ENCODE results near the gene GPR152. TPM values are rescaled to one million over a fixed set of nuclear protein-coding genes. Genes with fewer than 3 reads are reported as not detected.
"Not testable (repeated sequence)": the region's sequence is repeated elsewhere in the genome, so short reads cannot be mapped to it uniquely, and the experiment has no call there.

The GPR152 gene
- polyA plus RNA-seq, 10 donors: not detected

DNA sequence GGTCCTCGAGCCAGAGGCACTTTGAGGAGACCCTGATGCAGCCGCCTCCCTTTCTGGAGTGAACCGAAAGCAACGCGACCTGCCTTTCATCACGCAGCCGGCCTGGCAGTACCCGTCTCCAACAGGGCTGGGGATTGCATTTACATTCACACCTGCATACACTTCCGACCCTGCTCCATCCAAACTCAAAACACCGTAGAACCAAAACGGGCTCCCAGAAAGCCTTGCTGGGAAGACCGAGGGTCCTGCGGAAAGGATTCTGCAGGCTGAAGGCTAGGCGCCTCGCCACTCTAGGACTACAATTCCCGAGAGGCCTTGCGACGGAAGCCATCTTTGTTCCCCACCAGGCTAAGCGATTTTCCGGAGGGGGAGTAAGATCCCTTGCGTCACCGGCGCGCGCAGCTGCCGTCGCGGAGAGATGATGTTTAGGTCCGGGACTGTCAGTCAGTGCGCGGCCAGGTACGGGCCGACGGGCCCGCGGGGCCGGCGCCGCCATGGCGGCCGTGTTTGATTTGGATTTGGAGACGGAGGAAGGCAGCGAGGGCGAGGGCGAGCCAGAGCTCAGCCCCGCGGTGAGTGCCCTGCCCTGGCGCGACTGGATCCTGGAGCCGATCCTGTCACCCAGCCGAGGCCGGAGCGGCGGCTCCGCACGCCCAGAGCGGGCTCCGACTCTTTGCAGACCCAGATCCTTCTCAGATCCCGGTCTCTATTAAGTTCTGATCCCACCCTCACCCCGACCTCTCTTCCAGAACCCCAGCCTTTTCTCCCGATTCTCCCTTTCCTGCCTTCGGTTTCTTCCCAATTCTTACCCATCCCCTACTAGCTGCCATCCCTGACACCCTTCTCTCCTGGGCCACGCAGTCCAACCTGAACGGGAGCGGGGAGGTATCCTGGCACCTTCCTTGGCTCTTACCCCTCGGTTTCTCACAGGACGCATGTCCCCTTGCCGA, 24.2 kb downstream of the GPR152 start, which contains the start of gene RPS6KB2:
TSS of gene RPS6KB2 (plus strand) at position 443 of the 950 bp plus-strand sequence. CDS start at position 495, 52 bp downstream.
- peak; percentile 98 to 99 (median 99) for DNase-seq

DNA sequence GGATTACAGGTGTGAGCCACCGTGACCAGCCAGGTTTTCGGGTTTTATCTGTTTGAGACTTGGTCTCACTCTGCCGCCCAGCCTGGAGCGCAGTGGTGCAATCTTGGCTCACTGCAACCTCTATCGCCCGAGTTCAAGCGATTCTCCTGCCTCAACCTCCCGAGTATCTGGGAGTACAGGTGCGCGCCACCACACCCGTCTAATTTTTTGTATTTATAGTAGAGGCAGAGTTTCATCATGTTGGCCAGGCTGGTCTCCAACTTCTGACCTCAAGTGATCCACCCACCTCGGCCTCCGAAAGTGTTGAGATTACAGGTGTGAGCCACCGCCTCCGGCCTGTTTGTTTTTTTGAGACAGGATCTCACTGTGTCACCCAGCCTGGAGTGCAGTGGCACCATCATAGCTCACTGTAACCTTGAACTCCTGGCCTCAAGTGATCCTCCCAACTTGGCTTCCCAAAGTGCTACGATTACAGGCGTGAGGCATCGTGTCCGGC, 25.1 kb downstream of the GPR152 start:
- DNase-seq: not testable (repeated sequence)

DNA sequence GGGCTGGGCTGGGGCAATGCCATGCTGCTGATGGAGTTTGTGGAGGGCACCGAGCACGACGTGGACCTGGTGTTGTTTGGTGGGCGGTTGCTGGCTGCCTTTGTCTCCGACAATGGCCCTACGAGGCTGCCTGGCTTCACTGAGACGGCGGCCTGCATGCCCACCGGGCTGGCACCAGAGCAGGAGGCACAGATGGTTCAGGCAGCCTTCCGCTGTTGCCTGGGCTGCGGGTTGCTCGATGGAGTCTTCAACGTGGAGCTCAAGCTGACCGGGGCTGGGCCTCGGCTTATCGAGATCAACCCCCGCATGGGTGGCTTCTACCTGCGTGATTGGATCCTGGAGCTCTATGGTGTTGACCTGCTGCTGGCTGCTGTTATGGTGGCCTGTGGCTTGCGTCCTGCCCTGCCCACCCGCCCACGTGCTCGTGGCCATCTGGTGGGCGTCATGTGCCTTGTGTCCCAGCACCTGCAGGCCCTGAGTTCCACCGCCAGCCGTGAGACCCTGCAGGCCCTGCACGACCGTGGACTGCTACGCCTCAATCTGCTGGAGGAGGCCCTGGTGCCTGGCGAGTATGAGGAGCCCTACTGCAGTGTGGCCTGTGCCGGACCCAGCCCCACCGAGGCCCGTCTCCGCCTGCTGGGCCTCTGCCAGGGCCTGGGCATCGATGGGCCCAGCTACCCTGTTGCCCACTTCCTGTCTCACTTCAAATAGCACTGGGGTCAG, 28.5 kb downstream of the GPR152 start:
- no peak for DNase-seq

DNA sequence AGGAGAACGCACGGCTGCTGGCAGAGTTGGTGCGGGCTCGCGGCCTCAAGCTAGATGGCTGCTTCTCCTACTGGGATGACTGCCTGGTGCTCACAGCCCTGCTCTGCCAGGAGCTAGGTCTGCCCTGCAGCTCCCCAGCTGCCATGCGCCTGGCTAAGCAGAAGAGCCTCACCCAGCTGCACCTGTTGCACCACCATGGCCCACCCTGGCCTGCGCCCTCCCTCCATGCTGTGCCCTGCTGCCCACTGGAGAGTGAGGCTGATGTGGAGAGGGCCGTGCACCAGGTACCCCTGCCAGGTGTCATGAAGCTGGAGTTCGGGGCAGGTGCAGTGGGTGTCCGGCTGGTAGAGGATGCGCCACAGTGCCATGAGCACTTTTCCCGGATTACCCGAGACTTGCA, 29.1 kb downstream of the GPR152 start:
- no peak for DNase-seq

DNA sequence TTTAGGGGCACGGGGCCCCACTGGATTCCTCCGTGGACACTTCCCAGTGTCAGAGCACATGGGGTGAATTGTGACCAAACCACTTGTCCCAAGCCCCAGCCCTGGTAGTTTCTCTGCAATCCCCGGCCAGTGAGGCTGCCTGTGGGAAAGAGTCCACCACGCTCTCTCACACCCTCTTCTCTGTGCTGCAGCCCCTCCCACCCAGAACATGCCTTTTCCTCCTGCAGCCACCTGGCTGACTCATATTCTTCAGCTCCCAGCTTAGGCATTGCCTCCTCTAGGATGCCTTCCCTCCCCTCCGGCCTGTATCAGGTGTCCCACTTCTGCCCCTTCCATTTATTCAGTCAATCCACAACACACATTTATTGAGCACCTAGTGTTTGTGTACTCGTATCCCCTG, 29.6 kb downstream of the GPR152 start:
- DNase-seq: no peak

DNA sequence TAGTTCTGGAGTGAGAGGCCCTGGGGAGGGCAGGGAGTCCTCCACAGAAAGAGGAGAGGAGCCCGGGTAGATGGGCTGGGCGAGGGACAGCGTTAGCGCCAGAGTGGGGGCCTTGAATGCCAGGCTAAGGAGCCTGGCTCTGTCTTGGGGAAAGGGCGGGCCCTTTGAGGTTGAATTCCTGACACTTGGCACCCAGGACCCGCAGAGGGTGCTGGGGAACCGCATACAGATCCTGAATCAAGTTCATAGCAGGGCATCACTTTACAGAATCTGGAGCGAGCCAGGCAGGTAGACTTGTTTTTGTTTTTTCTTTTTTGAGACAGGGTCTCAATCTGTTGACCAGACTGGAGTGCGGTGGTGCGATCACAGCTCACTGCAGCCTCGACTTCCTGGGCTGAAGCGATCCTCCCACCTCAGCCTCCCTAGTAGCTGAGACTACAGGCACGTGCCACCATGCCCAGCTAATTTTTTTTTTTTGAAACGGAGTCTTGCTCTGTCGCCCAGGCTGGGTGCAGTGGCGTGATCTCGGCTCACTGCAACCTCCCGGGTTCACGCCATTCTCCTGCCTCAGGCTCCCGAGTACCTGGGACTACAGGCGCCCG, 31.0 kb downstream of the GPR152 start:
- no peak for DNase-seq

DNA sequence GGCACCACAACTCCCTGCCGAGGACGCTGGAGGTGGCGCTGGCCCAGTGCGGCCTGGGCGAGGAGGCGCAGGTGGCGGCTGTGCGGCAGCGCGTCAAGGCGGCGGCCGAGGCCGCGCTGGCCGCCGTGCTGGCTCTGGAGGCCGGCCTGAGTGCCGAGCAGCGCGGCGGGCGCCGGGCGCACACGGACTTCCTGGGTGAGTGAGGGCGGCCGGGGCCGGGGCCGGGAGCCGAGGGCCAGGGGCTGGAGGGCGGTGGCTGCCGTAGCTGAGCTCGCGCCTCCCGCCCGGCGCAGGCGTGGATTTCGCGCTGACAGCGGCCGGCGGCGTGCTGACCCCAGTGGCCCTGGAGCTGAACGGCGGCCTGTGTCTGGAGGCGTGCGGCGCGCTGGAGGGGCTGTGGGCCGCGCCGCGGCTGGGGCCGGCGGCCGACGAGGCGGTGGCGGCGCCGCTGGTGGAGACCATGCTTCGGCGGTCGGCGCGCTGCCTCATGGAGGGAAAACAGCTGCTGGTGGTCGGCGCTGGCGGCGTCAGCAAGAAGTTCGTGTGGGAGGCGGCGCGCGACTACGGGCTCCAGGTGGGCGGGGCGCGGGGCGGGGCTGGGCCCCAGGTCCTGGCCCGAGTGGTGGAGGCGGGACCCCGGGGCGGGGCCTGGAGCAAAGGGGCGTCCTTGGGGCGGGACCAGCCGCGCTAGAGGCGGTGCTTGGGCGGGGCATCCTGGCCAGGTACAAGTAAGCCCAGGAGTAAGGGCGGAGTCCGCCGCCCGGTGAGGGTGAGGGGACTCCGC, 31.7 kb downstream of the GPR152 start:
- DNase-seq: peak; percentile 90 to 96 (median 93)

DNA sequence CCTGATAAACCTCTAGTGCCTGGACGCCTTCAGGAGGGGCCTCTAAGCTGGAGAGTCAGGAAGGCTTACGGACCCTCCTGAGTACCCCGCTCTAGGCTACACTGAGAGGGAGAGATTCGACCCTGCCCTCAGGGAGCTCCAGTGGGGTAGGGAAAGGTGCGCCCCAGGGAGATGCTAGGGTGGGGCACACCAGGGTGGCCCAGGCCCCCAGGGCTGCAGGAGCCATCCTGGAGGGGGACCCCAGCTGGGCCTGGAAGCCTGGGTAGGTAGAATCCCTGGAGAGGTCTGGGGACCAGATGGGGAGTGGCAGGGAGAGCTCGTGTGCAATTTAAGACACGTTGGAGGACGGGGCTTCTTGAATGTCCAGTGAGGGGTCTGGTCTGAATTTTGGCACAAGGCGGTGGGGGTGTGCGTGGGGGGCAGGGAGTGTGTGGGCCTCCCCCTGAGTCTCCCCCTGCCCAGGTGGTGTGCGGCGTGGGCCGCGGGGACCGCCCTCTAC, 32.3 kb downstream of the GPR152 start:
- no peak for DNase-seq

DNA sequence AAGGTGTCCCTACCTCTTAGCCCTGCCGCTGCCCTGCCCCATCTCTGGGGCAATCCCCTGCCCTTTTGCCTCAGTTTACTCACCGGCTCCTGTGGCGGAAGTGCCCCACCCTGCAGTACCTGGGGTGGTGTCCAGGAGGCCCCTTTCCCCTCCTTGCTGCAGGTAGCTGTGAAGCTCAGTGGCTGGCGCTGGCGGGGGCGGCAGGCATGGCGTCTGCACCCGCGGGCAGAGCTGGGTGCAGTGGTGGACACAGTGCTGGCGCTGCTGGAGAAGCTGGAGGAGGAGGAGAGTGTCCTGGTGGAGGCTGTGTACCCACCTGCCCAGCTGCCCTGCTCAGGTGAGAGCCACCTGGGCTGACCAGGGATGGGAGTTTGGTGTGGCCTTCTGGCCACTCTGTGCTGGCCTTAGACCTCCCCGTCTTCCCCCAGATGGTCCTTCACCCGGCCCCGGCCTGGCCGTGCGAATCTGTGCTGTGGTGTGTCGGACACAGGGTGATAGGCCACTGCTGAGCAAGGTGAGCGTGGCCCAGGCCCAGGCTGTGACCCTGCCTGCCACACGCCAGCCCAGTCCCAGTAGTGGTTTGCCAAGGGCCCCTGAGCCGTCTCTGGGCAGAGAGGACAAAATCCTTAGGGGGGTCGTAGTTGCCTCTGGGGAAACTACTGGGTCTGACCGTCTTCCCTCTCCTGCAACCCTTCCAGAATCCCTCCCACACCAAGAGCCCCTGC, 33.0 kb downstream of the GPR152 start:
- DNase-seq: no peak

DNA sequence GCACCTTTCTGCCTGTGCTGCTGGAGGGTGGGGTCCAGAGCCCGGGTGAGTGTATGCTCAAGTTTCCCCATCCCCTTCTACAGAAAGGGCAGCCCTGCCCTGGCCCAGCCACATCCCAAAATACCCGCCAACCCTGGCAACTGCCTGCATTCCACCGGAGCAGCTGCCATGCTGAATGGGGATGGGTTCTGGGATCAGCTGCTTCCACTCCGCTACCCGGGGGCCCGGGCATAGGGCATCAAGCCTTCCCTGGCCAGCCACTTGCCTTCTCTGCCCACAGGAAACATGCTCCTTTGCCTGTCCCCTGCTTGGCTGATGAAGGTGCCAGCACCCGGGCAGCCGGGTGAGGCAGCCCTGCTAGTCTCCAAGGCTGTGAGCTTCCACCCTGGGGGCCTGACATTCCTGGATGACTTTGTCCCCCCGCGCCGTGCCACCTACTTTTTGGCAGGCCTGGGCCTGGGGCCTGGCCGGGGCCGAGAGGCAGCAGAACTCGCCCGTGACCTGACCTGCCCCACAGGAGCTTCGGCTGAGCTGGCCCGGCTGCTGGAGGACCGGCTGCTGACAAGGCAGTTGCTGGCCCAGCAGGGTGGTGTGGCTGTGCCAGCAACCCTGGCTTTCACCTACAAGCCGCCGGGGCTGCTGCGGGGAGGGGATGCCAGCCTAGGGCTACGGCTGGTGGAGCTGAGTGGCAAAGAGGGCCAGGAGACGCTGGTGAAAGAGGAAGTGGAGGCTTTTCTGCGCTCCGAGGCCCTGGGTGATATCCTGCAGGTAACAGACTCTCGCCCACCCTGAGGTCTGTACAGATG, 33.9 kb downstream of the GPR152 start:
- DNase-seq: peak; percentile 64 to 77 (median 76)

DNA sequence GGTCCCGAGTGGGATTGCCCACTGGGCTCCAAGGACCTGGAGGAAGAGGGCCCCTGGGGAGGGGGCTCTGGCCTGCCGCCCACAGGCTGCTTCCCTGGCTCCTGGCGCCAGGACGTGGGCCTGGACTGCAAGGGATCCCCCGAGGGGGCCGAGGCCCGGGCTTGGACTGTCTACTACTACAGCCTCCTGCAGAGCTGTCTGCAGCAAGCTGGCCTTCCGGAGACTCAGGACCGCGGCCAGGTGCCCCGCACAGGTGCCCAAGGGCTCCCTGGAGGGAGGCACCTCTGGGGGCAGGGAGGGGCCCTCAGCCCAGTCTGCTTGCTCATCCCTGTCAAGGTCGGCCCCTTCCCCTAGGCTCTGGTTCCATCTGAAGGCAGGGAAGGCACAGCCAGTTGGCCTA, 35.1 kb downstream of the GPR152 start:
- DNase-seq: no peak

DNA sequence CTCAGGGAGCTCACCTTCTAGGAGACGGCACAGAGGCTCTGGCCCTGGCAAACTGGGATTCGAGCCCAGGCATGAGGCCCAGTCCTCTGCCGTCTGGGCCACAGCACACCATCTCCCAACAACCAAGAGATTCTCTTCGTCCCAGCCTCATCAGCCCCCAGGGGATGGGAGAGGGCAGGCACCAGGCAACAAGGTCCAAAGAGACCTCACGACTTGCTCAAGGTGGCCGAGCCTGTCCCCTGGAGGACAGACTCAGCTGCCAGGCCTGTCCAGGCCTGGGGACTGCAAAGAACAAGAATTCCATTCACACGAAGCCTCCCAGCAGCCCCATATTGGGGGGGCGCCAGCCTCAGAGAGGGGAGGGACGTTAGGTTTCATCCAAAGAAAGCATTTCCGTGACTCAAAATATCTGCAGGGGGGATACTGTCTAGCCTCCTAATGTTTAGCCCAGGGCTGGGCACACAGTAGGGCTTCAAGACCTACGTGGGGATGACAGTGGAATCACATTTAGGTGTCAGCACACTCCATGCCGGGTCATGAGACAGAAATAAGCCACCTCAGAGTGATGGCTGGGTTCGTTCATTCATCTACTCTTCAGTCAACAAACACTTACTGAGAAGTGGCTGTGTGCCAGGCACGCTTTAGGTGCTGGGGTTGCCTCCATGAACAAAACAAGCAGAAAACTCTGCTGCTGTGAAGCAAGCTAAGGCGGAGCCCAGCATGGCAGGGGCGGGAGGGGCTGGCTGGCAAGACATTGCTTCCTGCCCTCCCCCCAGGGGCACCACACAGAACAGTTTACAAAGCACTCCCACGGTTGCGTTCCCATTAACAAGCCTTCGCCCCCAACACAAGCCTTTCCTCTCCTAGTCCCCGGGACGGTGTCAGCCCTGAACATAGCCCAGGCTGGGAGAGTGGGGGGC, 35.9 kb downstream of the GPR152 start:
- peak in 1 of 3 donors; percentile 52 for DNase-seq

DNA sequence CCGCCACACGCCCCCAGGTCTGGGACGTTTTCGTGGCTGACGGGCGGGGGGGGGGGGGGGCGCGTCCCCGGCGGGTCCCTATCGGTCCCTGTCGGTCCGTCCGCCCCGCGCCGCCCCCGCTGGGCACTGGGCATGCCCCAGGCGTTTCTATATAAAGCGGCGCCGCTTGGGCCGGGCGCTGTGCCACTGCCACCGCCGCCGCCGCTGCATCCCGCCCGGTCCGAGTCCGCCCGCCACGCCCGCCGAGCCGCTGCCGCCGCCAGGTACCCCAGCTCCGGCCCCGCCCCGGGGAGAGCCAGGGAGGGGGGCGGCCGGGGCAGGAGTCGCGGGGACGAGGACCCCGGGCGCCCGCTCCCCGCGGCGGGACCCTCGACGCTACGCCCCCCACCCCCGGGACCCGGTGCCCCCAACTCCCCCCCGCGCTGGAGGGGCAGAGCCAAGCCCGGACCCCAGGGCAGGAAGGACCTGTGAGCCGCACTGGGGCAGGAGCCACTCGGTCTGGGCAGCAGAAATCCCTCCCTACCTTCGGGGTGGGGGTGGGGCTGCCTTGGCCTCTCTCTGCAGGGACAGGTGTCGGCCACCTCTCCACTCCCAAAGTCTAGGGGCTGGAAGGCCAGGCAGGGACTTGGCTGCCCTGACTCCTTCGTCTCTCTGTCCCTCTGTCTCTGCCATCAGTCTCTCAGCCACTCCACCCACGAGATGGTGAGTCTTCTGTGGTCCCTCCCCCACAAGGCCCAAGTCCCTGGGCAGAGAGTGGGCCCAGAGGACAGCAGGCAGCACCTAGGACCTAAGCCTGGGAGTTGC, 36.8 kb downstream of the GPR152 start, which contains the start of gene CARNS1:
TSS of gene CARNS1 (plus strand) at position 178 of the 804 bp plus-strand sequence. CDS start at position 700, 522 bp downstream.
- DNase-seq: no peak

DNA sequence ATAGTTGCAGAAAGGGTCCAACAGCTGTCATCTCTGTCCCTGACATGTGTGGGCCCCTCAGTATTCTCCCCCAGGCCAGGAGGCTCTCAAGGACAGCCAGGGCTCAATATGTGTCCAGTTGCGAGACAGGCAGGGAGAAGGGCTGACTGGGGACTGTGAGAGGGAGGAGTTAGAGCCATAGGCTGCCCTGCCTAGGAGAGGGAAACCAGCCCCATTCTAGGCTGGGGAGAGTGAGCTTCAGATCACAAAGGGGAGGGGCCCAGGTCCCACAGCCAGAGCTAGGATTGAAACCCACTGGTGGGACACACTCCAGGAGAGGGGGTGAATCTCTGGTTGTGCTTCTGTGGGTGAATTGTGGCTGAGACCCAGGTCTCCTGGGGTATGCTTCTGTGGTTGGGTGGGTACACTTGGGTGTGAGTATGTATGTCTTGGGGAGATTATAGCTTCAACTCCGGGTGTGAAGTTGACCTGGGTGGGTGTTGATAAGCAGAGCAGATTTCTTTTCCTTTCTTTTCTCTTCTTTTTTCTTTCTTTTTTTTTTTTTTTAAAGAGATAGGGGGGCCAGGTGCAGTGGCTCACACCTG, 39.2 kb downstream of the GPR152 start:
- no peak for DNase-seq

DNA sequence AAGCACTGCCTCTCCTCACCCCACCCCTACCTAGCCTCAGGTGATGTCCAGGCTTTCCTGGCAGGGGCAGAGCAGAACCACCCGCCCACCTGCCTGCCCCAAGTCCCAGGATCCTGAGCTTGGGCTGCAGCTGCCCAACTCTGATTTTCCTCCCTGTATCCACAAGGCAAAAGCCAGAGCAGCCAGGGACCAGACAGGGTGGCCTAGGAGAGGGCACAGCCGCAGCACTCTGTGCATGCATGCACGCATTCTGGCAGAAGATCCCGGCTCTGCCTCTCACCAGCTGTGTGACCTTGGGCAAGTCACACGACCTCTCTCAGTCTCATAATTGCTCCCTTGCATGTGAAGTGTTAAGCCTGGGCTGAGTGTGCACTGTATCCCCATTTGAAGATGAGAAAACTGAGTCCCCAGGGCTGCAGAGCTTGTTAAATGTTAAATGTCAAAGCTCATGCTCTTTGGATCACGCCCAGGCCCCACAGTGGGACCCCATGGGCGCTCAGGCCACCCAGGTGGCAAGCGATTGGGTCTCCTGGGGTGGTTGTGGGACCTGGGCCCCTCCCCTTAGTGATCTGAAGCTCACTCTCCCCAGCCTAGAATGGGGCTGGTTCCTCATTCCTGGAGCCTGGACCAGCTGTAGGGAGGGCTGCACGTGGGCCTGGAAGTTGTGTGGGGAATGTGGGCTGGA, 39.9 kb downstream of the GPR152 start:
- no peak for DNase-seq

DNA sequence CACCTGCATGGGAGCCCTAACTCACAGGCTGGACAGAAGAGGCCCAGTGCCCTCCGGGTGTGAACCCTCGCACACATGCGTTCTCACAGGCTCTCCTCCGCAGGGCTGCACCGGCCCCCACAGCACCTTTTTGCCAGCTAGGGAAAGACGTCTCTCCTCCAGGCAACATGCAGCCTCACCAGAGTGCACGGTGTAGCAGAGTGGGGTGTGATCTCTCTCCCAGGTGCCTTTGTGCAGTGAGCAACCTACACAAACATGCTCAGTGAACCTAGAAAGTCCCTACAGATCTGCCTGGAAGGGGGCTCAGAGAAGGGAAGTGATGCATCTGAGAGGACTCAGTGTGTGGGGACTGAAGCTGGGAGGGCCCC, 40.8 kb downstream of the GPR152 start:
- DNase-seq: no peak

All from muscle of back (tissue), 11 donors.